Sigmoid colon (tissue), 7 donors: ENCODE measurements around the gene PRSS57. TPM values are rescaled to one million over a fixed set of nuclear protein-coding genes. Genes with fewer than 3 reads are reported as not detected.

ENCODE experiments used
- DNase-seq: peaks from one replicate; pipeline ENCODE4 v3.0.0-alpha.2; 2019
- H3K27ac ChIP-seq, 4 donors: fragments of 200-600 bp; sonication (generic); one replicate each; pipeline ENCODE4 v1.5.1; 2016 to 2019; ENCODE audit warnings: mild to moderate bottlenecking in 1 of 4
- H3K27me3 ChIP-seq, 3 donors: fragments of 200-600 bp; sonication (generic); one replicate each; pipeline ENCODE4 v1.5.1; 2019; ENCODE audit warnings: mild to moderate bottlenecking in 1 of 3
- H3K36me3 ChIP-seq, 4 donors: fragments of 200-600 bp; sonication (generic); one replicate each; pipeline ENCODE4 v1.5.1; 2016 to 2019
- H3K4me1 ChIP-seq, 4 donors: fragments of 200-600 bp; sonication (generic); one replicate each; pipeline ENCODE4 v1.5.1; 2017 to 2019
- H3K4me3 ChIP-seq, 4 donors: fragments of 200-600 bp; sonication (generic); one replicate each; pipeline ENCODE4 v1.5.1; 2017 to 2019; ENCODE audit warnings: mild to moderate bottlenecking in 2 of 4, moderate library complexity in 1 of 4
- H3K9me3 ChIP-seq, 4 donors: fragments of 200-600 bp in 3 of 4; sonication (generic) in 3 of 4; one replicate each; pipeline versions ENCODE4 v1.5.1 to v1.6.1; 2013 to 2019
- EP300 ChIP-seq, 4 donors: sonication (generic); formaldehyde crosslinking; IDR thresholded peaks; one replicate each; pipeline ENCODE4 v1.6.1; 2017; ENCODE audit warnings: antibody characterized with exemption in 4 of 4
- POLR2A ChIP-seq, 2 donors: fragments of 450-650 bp; IDR thresholded peaks; one replicate each; pipeline ENCODE4 v1.6.1; 2016; ENCODE audit warnings: antibody characterized with exemption in 2 of 2, mild to moderate bottlenecking in 2 of 2, moderate library complexity in 2 of 2
- POLR2AphosphoS5 ChIP-seq, 4 donors: sonication (generic); formaldehyde crosslinking; IDR thresholded peaks; one replicate each; pipeline ENCODE4 v1.6.1; 2017; ENCODE audit warnings: antibody characterized with exemption in 4 of 4
- WGBS, 2 donors: extraction: QIAGEN DNeasy Blood & Tissue Kit; methylation state at CpG; one replicate each; pipeline ENCODE4 v1.1.7; 2013; 5-methylcytosine and 5-hydroxymethylcytosine counted together
- intact Hi-C: fragments of 100-400 bp; cut with DNase I; formaldehyde crosslinking; loops from one replicate; pipeline ENCODE4 v1.15.1; 2023
- polyA plus RNA-seq, 3 donors: library from polyadenylated mRNA; stranded (reverse); fragments of 200-250 nt; gene quantifications; one replicate each; pipeline ENCODE4 v1.2.3, GENCODE V29; 2013
- total RNA-seq, 4 donors: library from RNA; depleted of rRNA; stranded (reverse); fragments of >200 nt; gene quantifications; one replicate each; pipeline ENCODE4 v1.1.0, GENCODE V29; 2016
- TF ChIP-seq, protein P1 (sequence below), 4 experiments: fragments of 450-650 bp in 3 of 4; fragments of 200-600 bp in 1 of 4; IDR thresholded peaks; one replicate each; pipeline ENCODE4 v1.5.1; 2016 to 2019; ENCODE audit warnings: antibody characterized with exemption in 4 of 4, mild to moderate bottlenecking in 3 of 4, moderate library complexity in 2 of 4
- donor health status: healthy with polysubstance abuse.
- donor health status: Bipolar disorder and iron deficiency.
- donor health status: healthy.

The PRSS57 gene
- total and polyA plus RNA-seq, 7 donors = 0.15 TPM; not detected in 6

DNA sequence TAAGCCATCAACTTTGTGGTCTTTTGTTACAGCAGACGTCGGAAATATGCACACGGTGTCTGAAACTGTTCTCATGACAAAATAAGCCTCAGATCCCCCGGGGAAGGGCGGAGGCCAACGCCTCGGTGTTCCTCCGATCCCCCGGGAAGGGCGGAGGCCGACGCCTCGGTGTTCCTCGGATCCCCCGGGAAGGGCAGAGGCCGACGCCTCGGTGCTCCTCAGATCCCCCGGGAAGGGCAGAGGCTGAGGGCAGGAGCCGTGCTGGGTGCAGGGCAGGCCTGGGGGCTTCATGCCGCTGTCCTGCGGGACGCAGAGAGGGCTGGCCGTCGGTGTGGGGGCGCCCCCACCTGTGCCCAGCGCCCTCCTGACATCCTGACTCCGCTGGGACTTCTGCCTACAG, 50.9 kb downstream of the PRSS57 start:
- H3K27ac ChIP-seq = no peak overlapping the region
- H3K9me3 ChIP-seq = no peaks in the 10 kb centered on the region
- H3K27me3 ChIP-seq = no peaks in the 10 kb centered on the region
- H3K4me3 ChIP-seq = no peak overlapping the region
- DNase-seq = no peak
- no peak for TF ChIP-seq EP300 (IDR thresholded peaks at IDR 0.05)
- TF ChIP-seq, protein P1, sequence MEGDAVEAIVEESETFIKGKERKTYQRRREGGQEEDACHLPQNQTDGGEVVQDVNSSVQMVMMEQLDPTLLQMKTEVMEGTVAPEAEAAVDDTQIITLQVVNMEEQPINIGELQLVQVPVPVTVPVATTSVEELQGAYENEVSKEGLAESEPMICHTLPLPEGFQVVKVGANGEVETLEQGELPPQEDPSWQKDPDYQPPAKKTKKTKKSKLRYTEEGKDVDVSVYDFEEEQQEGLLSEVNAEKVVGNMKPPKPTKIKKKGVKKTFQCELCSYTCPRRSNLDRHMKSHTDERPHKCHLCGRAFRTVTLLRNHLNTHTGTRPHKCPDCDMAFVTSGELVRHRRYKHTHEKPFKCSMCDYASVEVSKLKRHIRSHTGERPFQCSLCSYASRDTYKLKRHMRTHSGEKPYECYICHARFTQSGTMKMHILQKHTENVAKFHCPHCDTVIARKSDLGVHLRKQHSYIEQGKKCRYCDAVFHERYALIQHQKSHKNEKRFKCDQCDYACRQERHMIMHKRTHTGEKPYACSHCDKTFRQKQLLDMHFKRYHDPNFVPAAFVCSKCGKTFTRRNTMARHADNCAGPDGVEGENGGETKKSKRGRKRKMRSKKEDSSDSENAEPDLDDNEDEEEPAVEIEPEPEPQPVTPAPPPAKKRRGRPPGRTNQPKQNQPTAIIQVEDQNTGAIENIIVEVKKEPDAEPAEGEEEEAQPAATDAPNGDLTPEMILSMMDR (IDR thresholded peaks at IDR 0.05) = no peak
- no peak for TF ChIP-seq POLR2AphosphoS5 (IDR thresholded peaks at IDR 0.05)
- TF ChIP-seq POLR2A (IDR thresholded peaks at IDR 0.05) = no peak
- intact Hi-C loops = no loop called here
- 66 to 79% methylated on average over 28 of the region's 28 CpGs for WGBS, 2 donors
- H3K4me1 ChIP-seq = peaks cover 0 to 7% (median 5%) of the 10 kb centered on the region in 4 donors
- peaks cover 12 to 38% (median 29%) of the 10 kb centered on the region in 4 donors for H3K36me3 ChIP-seq

DNA sequence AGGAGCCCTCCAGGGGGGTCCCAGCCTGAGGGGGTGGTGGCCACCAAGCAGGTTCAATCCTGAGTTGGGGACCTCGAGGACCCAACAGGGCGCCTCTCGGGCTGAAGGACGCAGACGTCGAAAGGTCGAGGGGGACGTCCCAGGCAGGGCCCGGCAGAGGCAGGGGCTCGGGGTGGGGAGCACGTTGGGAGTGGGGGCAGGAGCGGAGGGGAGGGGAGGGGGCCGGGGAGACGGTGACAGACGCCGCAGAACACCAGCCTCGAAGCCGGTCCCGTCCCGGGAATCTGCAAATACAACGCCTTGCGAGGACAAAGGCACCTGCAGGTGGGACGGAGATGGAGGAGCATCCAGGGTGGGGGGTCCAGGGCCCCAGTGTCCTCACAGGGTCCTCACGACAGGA, 51.5 kb downstream of the PRSS57 start:
- TF ChIP-seq POLR2AphosphoS5 (IDR thresholded peaks at IDR 0.05) = no peak
- no peak for TF ChIP-seq EP300 (IDR thresholded peaks at IDR 0.05)
- H3K9me3 ChIP-seq = no peaks in the 10 kb centered on the region
- H3K27me3 ChIP-seq = no peaks in the 10 kb centered on the region
- 89% methylated on average over 24 of the region's 24 CpGs for WGBS, 2 donors
- no peak for DNase-seq
- no peak overlapping the region for H3K27ac ChIP-seq
- no peak overlapping the region for H3K4me3 ChIP-seq
- peaks cover 12 to 32% (median 24%) of the 10 kb centered on the region in 4 donors for H3K36me3 ChIP-seq
- peaks cover 0 to 13% (median 12%) of the 10 kb centered on the region in 4 donors for H3K4me1 ChIP-seq
- intact Hi-C loops = no loop called here

DNA sequence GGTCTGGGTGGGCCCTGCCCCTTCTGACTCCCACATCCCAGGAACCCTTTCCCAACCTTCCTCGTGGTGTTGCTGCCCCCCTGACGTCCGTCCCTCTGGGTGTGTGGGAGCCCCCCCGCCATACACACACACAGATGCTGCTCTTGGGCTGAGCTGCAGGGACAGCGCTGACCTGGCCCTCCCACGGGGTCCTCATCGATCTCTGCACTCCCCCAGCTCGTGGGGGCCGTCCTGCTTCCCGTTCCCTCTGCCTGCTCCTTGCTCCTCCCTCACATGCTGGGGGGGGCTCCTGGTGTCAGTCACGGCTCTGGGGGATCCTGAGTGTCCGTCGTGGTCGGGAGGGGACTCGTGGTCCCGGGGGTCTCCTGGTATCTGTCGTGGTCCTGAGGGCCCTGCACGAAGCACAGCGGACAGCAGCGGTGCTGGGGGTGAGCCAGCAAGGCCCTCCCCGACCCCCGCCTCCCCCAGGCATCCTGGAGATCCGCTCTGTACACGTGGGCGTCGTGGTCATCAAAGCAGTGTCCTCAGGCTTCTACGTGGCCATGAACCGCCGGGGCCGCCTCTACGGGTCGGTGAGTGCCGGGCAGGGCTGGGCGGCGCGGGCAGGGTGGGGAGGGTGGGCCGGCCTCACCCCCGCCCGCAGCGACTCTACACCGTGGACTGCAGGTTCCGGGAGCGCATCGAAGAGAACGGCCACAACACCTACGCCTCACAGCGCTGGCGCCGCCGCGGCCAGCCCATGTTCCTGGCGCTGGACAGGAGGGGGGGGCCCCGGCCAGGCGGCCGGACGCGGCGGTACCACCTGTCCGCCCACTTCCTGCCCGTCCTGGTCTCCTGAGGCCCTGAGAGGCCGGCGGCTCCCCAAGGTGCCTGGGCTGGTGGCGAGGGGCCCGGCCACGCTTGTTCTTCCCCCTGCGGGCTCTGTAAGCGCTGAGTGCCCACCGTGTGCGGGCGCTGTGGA, 52.2 kb downstream of the PRSS57 start:
- WGBS, 2 donors = 84 to 89% methylated on average over 70 of the region's 70 CpGs
- DNase-seq = no peak
- TF ChIP-seq POLR2A (IDR thresholded peaks at IDR 0.05) (no peak), POLR2AphosphoS5 (IDR thresholded peaks at IDR 0.05) (no peak), EP300 (IDR thresholded peaks at IDR 0.05) (no peak)
- TF ChIP-seq, protein P1 (IDR thresholded peaks at IDR 0.05) = no peak
- Histone ChIP-seq H3K27me3 (no peaks in the 10 kb centered on the region), H3K4me3 (no peak overlapping the region), H3K4me1 (peaks cover 0 to 16% (median 14%) of the 10 kb centered on the region in 4 donors), H3K36me3 (peaks cover 6 to 25% (median 17%) of the 10 kb centered on the region in 4 donors), H3K9me3 (no peaks in the 10 kb centered on the region), H3K27ac (no peak overlapping the region)
- intact Hi-C loops = no loop called here

DNA sequence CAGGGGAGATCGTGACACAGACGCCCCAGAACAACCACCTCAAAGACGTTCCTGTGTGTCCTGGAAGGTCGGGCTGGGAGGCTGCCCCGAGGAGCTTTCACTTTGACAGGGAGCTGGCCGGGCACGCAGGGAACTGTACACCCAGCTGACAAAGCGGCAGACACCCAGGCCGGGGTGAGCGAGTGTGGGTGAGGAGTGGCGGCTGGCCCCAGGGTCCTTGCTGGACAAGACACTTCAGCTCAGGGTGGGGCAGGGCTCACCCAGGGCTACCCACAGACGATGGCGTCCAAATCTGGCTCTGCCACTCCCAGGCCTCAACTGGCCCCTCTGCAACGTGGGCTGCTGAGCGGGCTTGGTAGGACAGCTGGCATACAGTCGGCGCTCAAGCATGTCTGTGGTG, 53.5 kb downstream of the PRSS57 start:
- Histone ChIP-seq H3K4me3 (no peak overlapping the region), H3K9me3 (no peaks in the 10 kb centered on the region), H3K27me3 (no peaks in the 10 kb centered on the region), H3K27ac (no peak overlapping the region), H3K36me3 (peaks cover 0 to 12% (median 5%) of the 10 kb centered on the region in 4 donors), H3K4me1 (peaks cover 0 to 16% (median 14%) of the 10 kb centered on the region in 4 donors)
- no peak for TF ChIP-seq POLR2A (IDR thresholded peaks at IDR 0.05)
- no peak for TF ChIP-seq EP300 (IDR thresholded peaks at IDR 0.05)
- no peak for TF ChIP-seq POLR2AphosphoS5 (IDR thresholded peaks at IDR 0.05)
- TF ChIP-seq, protein P1 (IDR thresholded peaks at IDR 0.05) = no peak
- WGBS, 2 donors = 52 to 84% methylated on average over 17 of the region's 17 CpGs
- intact Hi-C loops = no loop called here
- no peak for DNase-seq

DNA sequence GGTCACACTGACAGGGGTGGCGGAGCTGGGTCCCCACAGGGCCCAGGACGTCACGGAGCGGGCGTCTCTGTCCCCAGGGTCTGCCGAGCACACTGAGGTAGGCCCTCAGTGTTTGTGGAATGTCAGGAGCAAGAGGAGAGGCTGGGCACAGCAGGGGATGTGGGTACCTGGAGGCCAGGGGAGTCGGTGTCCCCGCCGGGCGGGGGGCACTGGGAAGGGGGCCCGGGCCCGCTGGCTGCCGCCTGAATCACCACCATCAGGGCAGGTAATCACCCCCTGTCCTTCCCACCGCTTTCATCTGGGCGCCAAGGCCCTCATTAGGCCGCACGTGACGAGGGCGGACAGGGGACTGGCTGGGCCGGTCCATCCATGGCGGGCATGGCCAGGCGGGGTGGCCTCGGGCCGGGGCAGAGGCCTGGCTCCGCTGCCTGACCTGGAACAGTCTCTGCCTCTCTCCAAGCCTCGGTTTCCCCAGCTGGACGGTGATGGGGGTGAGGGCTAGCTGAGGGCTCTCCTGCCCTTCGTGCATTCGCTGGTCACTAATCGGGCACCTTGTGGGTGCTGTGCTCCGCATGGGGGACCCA, 54.6 kb downstream of the PRSS57 start:
- no peak for DNase-seq
- H3K4me3 ChIP-seq = no peak overlapping the region
- no peaks in the 10 kb centered on the region for H3K27me3 ChIP-seq
- peak overlapping the region in 1 of 4 donors; percentile 67 for H3K27ac ChIP-seq
- 84 to 92% methylated on average over 31 of the region's 31 CpGs for WGBS, 2 donors
- TF ChIP-seq POLR2AphosphoS5 (IDR thresholded peaks at IDR 0.05) = no peak
- TF ChIP-seq, protein P1 (IDR thresholded peaks at IDR 0.05) = no peak
- TF ChIP-seq EP300 (IDR thresholded peaks at IDR 0.05) = no peak
- TF ChIP-seq POLR2A (IDR thresholded peaks at IDR 0.05) = no peak
- no peaks in the 10 kb centered on the region for H3K9me3 ChIP-seq
- H3K4me1 ChIP-seq = peaks cover 0 to 16% (median 14%) of the 10 kb centered on the region in 4 donors
- intact Hi-C loops = no loop called here
- peaks cover 0 to 2% (median 0%) of the 10 kb centered on the region in 4 donors for H3K36me3 ChIP-seq
